ENCODE measurements around the gene PHACTR1. TPM values are rescaled to one million over a fixed set of nuclear protein-coding genes. Genes with fewer than 3 reads are reported as not detected.

PHACTR1 gene
- total RNA-seq, 2 donors from 2014 or later = 6.0 to 12.9 TPM

GRCh38 chr6:13187692-13188091 is 471.1 kb downstream of the PHACTR1 start:
- no peak for DNase-seq
- TF ChIP-seq CTCF (IDR thresholded peaks at IDR 0.05) (no peak), POLR2A (IDR thresholded peaks at IDR 0.05) (no peak)
- no peak overlapping the region for H3K27ac ChIP-seq
- ATAC-seq = no peak
- H3K27me3 ChIP-seq = no peaks in the 10 kb centered on the region
- WGBS, 2 donors = 84 to 90% methylated on average over 3 of the region's 3 CpGs
- H3K4me3 ChIP-seq = no peak overlapping the region
- H3K9me3 ChIP-seq = no peaks in the 10 kb centered on the region
- H3K36me3 ChIP-seq (replicated peaks in 1 of 2; ENCODE audit: insufficient read depth in 1 of 2, low read depth in 2 of 2) = no peaks in the 10 kb centered on the region
- intact Hi-C loops (cut with DNase I) = no loop called here
- no peaks in the 10 kb centered on the region for H3K4me1 ChIP-seq

- Histone ChIP-seq H3K27me3 (no peaks in the 10 kb centered on the region), H3K4me1 (no peaks in the 10 kb centered on the region), H3K36me3 (replicated peaks in 1 of 2; ENCODE audit: insufficient read depth in 1 of 2, low read depth in 2 of 2) (no peaks in the 10 kb centered on the region), H3K9me3 (no peaks in the 10 kb centered on the region), H3K27ac (no peak overlapping the region), H3K4me3 (no peak overlapping the region)
- ATAC-seq (no peak), DNase-seq (no peak)
- 75 to 86% methylated on average over 3 of the region's 3 CpGs for WGBS, 2 donors
- intact Hi-C loops (cut with DNase I) = no loop called here
- TF ChIP-seq CTCF (IDR thresholded peaks at IDR 0.05) (no peak), POLR2A (IDR thresholded peaks at IDR 0.05) (no peak)
These were observed 471.7 kb downstream of the PHACTR1 start for GRCh38 chr6:13188306-13188705.

- intact Hi-C loops (cut with DNase I) = no loop called here
These were observed 473.1 kb downstream of the PHACTR1 start for GRCh38 chr6:13189710-13190109.

GRCh38 chr6:13190376-13190775 is 473.8 kb downstream of the PHACTR1 start:
- H3K9me3 ChIP-seq = no peaks in the 10 kb centered on the region
- H3K4me1 ChIP-seq = no peaks in the 10 kb centered on the region
- intact Hi-C loops (cut with DNase I) = no loop called here
- no peak overlapping the region for H3K4me3 ChIP-seq
- WGBS, 2 donors = 88 to 91% methylated on average over 1 of the region's 1 CpG
- no peak overlapping the region for H3K27ac ChIP-seq
- ATAC-seq (no peak), DNase-seq (no peak)
- H3K27me3 ChIP-seq = no peaks in the 10 kb centered on the region
- no peak for TF ChIP-seq POLR2A (IDR thresholded peaks at IDR 0.05)
- TF ChIP-seq CTCF (IDR thresholded peaks at IDR 0.05) = no peak
- no peaks in the 10 kb centered on the region for H3K36me3 ChIP-seq (replicated peaks in 1 of 2; ENCODE audit: insufficient read depth in 1 of 2, low read depth in 2 of 2)

More at GRCh38 chr6:13189710-13190109, 473.1 kb downstream of the PHACTR1 start:
- Histone ChIP-seq H3K4me3 (no peak overlapping the region), H3K36me3 (replicated peaks in 1 of 2; ENCODE audit: insufficient read depth in 1 of 2, low read depth in 2 of 2) (no peaks in the 10 kb centered on the region), H3K27me3 (no peaks in the 10 kb centered on the region), H3K9me3 (no peaks in the 10 kb centered on the region), H3K4me1 (no peaks in the 10 kb centered on the region), H3K27ac (no peak overlapping the region)
- 87 to 96% methylated on average over 6 of the region's 6 CpGs for WGBS, 2 donors
- DNase-seq (no peak), ATAC-seq (no peak)
- TF ChIP-seq POLR2A (IDR thresholded peaks at IDR 0.05) = no peak
- no peak for TF ChIP-seq CTCF (IDR thresholded peaks at IDR 0.05)

GRCh38 chr6:13191461-13191860 is 474.9 kb downstream of the PHACTR1 start:
- no peaks in the 10 kb centered on the region for H3K9me3 ChIP-seq
- H3K27ac ChIP-seq = no peak overlapping the region
- no peaks in the 10 kb centered on the region for H3K36me3 ChIP-seq (replicated peaks in 1 of 2; ENCODE audit: insufficient read depth in 1 of 2, low read depth in 2 of 2)
- TF ChIP-seq CTCF (IDR thresholded peaks at IDR 0.05) (no peak), POLR2A (IDR thresholded peaks at IDR 0.05) (no peak)
- 54 to 69% methylated on average over 1 of the region's 1 CpG for WGBS, 2 donors
- no peak overlapping the region for H3K4me3 ChIP-seq
- intact Hi-C loops (cut with DNase I) = no loop called here
- ATAC-seq = no peak
- no peaks in the 10 kb centered on the region for H3K27me3 ChIP-seq
- H3K4me1 ChIP-seq = no peaks in the 10 kb centered on the region
- DNase-seq = no peak
